GM18526 (cell line): Measurements from ENCODE around the gene LAMB1.

Experiments used
- POLR2A ChIP-seq: IDR thresholded peaks from 3 replicates; pipeline ENCODE4 v1.6.1; 2011; ENCODE audit not compliant: insufficient read length; ENCODE audit errors: extremely low read depth

The LAMB1 gene

GRCh38 chr7:107994421-107995030, 8.4 kb downstream of the LAMB1 start:
- TF ChIP-seq POLR2A, result no peak

GRCh38 chr7:107993891-107994291, 9.1 kb downstream of the LAMB1 start:
- TF ChIP-seq POLR2A, result no peak

GRCh38 chr7:107989618-107990373, 13.2 kb downstream of the LAMB1 start:
- TF ChIP-seq POLR2A, result no peak

GRCh38 chr7:107982918-107983389, 20.0 kb downstream of the LAMB1 start:
- TF ChIP-seq POLR2A, result no peak

- no peak for TF ChIP-seq POLR2A
Measured at GRCh38 chr7:107982042-107982840, 20.7 kb downstream of the LAMB1 start.

GRCh38 chr7:107981466-107981865, 21.5 kb downstream of the LAMB1 start:
- TF ChIP-seq POLR2A, result no peak

GRCh38 chr7:107980671-107981190, 22.2 kb downstream of the LAMB1 start:
- TF ChIP-seq POLR2A, result no peak

- TF ChIP-seq POLR2A, result no peak
Measured at GRCh38 chr7:107980171-107980570, 22.8 kb downstream of the LAMB1 start.

- TF ChIP-seq POLR2A, result no peak
Measured at GRCh38 chr7:107978815-107979408, 24.0 kb downstream of the LAMB1 start.

GRCh38 chr7:107977048-107977447, 25.9 kb downstream of the LAMB1 start:
- no peak for TF ChIP-seq POLR2A

- TF ChIP-seq POLR2A, result no peak
Measured at GRCh38 chr7:107976620-107977019, 26.3 kb downstream of the LAMB1 start.

- no peak for TF ChIP-seq POLR2A
Measured at GRCh38 chr7:107975394-107976013, 27.5 kb downstream of the LAMB1 start.

- TF ChIP-seq POLR2A, result no peak
Measured at GRCh38 chr7:107973861-107974260, 29.1 kb downstream of the LAMB1 start.

GRCh38 chr7:107972941-107973376, 30.0 kb downstream of the LAMB1 start:
- no peak for TF ChIP-seq POLR2A

GRCh38 chr7:107972075-107972482, 30.9 kb downstream of the LAMB1 start:
- TF ChIP-seq POLR2A, result no peak
